Neural cell (in vitro differentiated cells): ENCODE data around the gene CYTH3. TPM values are rescaled to one million over a fixed set of nuclear protein-coding genes. Genes with fewer than 3 reads are reported as not detected.

Experiments used
- H2AFZ ChIP-seq: fragments of 200-600, 300-800 bp; sonication (generic), shearing (Covaris generic); 2 replicates; pipeline ENCODE4 v1.6.0; 2014; ENCODE audit warnings: low read depth, mild to moderate bottlenecking, antibody characterized with exemption, low read length, moderate library complexity
- H3F3A ChIP-seq: fragments of 200-600 bp; shearing (Covaris generic); 2 replicates; pipeline ENCODE4 v1.6.1; 2016; ENCODE audit warnings: mild to moderate bottlenecking, moderate library complexity, mixed read lengths, antibody characterized with exemption, low read length; ENCODE audit not compliant: insufficient read depth, poor library complexity, severe bottlenecking
- H3K27ac ChIP-seq: fragments of 200-600, 300-800 bp; sonication (generic), shearing (Covaris generic); 2 replicates; pipeline ENCODE4 v1.5.1; 2014; ENCODE audit warnings: mild to moderate bottlenecking, low read length, moderate library complexity
- H3K27me3 ChIP-seq: fragments of 300-800, 200-600 bp; sonication (generic), shearing (Covaris generic); 2 replicates; pipeline ENCODE4 v1.6.0; 2014; ENCODE audit warnings: mild to moderate bottlenecking, low read depth, low read length, moderate library complexity; ENCODE audit not compliant: insufficient read depth
- H3K36me3 ChIP-seq: fragments of 300-800, 200-600 bp; sonication (generic), shearing (Covaris generic); 2 replicates; pipeline ENCODE4 v1.5.1; 2014; ENCODE audit warnings: mild to moderate bottlenecking, antibody characterized with exemption, low read length, moderate library complexity; ENCODE audit not compliant: insufficient read depth
- H3K4me2 ChIP-seq: fragments of 300-800, 200-600 bp; sonication (generic), shearing (Covaris generic); 2 replicates; pipeline ENCODE4 v1.6.0; 2014; ENCODE audit warnings: mild to moderate bottlenecking, low read length
- H3K4me3 ChIP-seq: fragments of 300-800, 200-600 bp; sonication (generic), shearing (Covaris generic); 2 replicates; pipeline ENCODE4 v1.5.1; 2014; ENCODE audit warnings: mild to moderate bottlenecking, low read length, moderate library complexity
- H3K79me2 ChIP-seq: fragments of 200-600 bp; shearing (Covaris generic); replicated peaks from 2 replicates; pipeline ENCODE4 v1.6.0; 2014; ENCODE audit warnings: mild to moderate bottlenecking, low read length, moderate library complexity; ENCODE audit not compliant: insufficient read depth
- H3K9ac ChIP-seq: fragments of 300-800, 200-600 bp; sonication (generic), shearing (Covaris generic); 2 replicates; pipeline ENCODE4 v1.6.1; 2016; ENCODE audit warnings: mild to moderate bottlenecking, low read length, mixed read lengths
- H3K9me2 ChIP-seq: fragments of 200-600 bp; shearing (Covaris generic); 2 replicates; pipeline ENCODE4 v1.6.1; 2016; ENCODE audit warnings: mild to moderate bottlenecking, low read length, mixed read lengths; ENCODE audit not compliant: insufficient read depth
- H3K9me3 ChIP-seq: fragments of 200-600, 300-800 bp; sonication (generic), shearing (Covaris generic); 2 replicates; pipeline ENCODE4 v1.6.1; 2016; ENCODE audit warnings: mild to moderate bottlenecking, mixed run types, low read length, moderate library complexity, mixed read lengths
- H4K20me1 ChIP-seq: fragments of 200-600 bp; shearing (Covaris generic); 2 replicates; pipeline ENCODE4 v1.6.1; 2016; ENCODE audit warnings: mild to moderate bottlenecking, mixed run types; ENCODE audit not compliant: insufficient read depth
- EP300 ChIP-seq: fragments of 450-650 bp; conservative IDR thresholded peaks from 2 replicates; pipeline ENCODE4 v1.6.1; 2014; ENCODE audit warnings: antibody characterized with exemption, mild to moderate bottlenecking, moderate library complexity; ENCODE audit not compliant: poor library complexity, severe bottlenecking
- EZH2 ChIP-seq: fragments of 200-600, 300-800 bp; shearing (Covaris generic), sonication (generic); IDR thresholded peaks from 2 replicates; pipeline ENCODE4 v1.6.1; 2014; ENCODE audit warnings: antibody characterized with exemption, low read length, borderline replicate concordance, mild to moderate bottlenecking; ENCODE audit not compliant: insufficient read depth, poor library complexity, severe bottlenecking
- MXI1 ChIP-seq: fragments of 450-650 bp; conservative IDR thresholded peaks from 2 replicates; pipeline ENCODE4 v1.6.1; 2014; ENCODE audit warnings: antibody characterized with exemption, mild to moderate bottlenecking; ENCODE audit not compliant: poor library complexity, severe bottlenecking
- POLR2AphosphoS5 ChIP-seq: IDR thresholded peaks from 2 replicates; pipeline ENCODE4 v1.6.1; 2012
- RAD21 ChIP-seq: fragments of 450-650 bp; conservative IDR thresholded peaks from 2 replicates; pipeline ENCODE4 v1.6.1; 2014; ENCODE audit warnings: antibody characterized with exemption, mild to moderate bottlenecking, moderate library complexity
- SMC3 ChIP-seq: fragments of 450-650 bp; conservative IDR thresholded peaks from 2 replicates; pipeline ENCODE4 v1.6.1; 2014; ENCODE audit warnings: antibody characterized with exemption, mild to moderate bottlenecking, moderate library complexity; ENCODE audit not compliant: poor library complexity
- TAF1 ChIP-seq: IDR thresholded peaks from 2 replicates; pipeline ENCODE4 v1.6.1; 2012; ENCODE audit warnings: low read depth
- polyA plus RNA-seq: library from polyadenylated mRNA; depleted of rRNA; stranded (reverse); fragments of >200 nt; gene quantifications from 2 replicates; pipeline ENCODE4 v1.2.3, GENCODE V29; 2014
- TF ChIP-seq, protein P1 (sequence below): IDR thresholded peaks from 2 replicates; pipeline ENCODE4 v1.6.1; 2012; ENCODE audit warnings: borderline replicate concordance
- TF ChIP-seq, protein P2 (sequence below): fragments of 450-650 bp; IDR thresholded peaks from 2 replicates; pipeline ENCODE4 v1.5.1; 2014; ENCODE audit warnings: antibody characterized with exemption, mild to moderate bottlenecking, moderate library complexity; ENCODE audit not compliant: poor library complexity, severe bottlenecking

CYTH3 gene
- polyA plus RNA-seq, 1 donor from 2014 or later, result 33.9 TPM

DNA sequence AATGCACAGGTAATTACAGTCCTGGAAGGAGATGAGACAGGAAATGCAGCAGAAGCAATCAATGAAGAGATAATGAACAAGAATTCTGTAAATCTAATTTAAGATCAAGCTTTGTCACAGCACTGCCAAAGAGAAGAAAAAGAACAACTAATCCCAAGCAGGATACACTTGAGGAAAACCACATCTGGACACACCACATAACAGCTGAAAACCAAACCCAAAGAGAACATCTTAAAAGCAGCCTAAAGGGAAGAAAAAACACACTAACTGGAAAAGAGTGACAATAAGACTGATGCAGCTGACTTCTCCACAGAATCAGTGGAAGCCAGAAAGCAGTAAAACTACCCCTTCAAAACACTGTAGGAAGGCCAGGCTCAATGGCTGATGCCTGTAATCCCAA is 10.2 kb downstream of the CYTH3 start:
- Histone ChIP-seq H3F3A (no peaks in the 10 kb centered on the region), H3K9me3 (no peaks in the 10 kb centered on the region), H3K9me2 (no peaks in the 10 kb centered on the region), H3K79me2 (peaks cover 15% of the 10 kb centered on the region), H2AFZ (no peak overlapping the region), H4K20me1 (no peaks in the 10 kb centered on the region), H3K4me3 (no peak overlapping the region), H3K27ac (no peak overlapping the region), H3K36me3 (no peaks in the 10 kb centered on the region), H3K27me3 (no peaks in the 10 kb centered on the region), H3K9ac (no peak overlapping the region), H3K4me2 (no peak overlapping the region)
- TF ChIP-seq SMC3 (no peak), EP300 (no peak), POLR2AphosphoS5 (no peak), TAF1 (no peak), EZH2 (no peak), RAD21 (no peak), MXI1 (no peak)
- TF ChIP-seq, protein P1, sequence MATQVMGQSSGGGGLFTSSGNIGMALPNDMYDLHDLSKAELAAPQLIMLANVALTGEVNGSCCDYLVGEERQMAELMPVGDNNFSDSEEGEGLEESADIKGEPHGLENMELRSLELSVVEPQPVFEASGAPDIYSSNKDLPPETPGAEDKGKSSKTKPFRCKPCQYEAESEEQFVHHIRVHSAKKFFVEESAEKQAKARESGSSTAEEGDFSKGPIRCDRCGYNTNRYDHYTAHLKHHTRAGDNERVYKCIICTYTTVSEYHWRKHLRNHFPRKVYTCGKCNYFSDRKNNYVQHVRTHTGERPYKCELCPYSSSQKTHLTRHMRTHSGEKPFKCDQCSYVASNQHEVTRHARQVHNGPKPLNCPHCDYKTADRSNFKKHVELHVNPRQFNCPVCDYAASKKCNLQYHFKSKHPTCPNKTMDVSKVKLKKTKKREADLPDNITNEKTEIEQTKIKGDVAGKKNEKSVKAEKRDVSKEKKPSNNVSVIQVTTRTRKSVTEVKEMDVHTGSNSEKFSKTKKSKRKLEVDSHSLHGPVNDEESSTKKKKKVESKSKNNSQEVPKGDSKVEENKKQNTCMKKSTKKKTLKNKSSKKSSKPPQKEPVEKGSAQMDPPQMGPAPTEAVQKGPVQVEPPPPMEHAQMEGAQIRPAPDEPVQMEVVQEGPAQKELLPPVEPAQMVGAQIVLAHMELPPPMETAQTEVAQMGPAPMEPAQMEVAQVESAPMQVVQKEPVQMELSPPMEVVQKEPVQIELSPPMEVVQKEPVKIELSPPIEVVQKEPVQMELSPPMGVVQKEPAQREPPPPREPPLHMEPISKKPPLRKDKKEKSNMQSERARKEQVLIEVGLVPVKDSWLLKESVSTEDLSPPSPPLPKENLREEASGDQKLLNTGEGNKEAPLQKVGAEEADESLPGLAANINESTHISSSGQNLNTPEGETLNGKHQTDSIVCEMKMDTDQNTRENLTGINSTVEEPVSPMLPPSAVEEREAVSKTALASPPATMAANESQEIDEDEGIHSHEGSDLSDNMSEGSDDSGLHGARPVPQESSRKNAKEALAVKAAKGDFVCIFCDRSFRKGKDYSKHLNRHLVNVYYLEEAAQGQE, result no peak
- TF ChIP-seq, protein P2, sequence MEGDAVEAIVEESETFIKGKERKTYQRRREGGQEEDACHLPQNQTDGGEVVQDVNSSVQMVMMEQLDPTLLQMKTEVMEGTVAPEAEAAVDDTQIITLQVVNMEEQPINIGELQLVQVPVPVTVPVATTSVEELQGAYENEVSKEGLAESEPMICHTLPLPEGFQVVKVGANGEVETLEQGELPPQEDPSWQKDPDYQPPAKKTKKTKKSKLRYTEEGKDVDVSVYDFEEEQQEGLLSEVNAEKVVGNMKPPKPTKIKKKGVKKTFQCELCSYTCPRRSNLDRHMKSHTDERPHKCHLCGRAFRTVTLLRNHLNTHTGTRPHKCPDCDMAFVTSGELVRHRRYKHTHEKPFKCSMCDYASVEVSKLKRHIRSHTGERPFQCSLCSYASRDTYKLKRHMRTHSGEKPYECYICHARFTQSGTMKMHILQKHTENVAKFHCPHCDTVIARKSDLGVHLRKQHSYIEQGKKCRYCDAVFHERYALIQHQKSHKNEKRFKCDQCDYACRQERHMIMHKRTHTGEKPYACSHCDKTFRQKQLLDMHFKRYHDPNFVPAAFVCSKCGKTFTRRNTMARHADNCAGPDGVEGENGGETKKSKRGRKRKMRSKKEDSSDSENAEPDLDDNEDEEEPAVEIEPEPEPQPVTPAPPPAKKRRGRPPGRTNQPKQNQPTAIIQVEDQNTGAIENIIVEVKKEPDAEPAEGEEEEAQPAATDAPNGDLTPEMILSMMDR, result no peak

DNA sequence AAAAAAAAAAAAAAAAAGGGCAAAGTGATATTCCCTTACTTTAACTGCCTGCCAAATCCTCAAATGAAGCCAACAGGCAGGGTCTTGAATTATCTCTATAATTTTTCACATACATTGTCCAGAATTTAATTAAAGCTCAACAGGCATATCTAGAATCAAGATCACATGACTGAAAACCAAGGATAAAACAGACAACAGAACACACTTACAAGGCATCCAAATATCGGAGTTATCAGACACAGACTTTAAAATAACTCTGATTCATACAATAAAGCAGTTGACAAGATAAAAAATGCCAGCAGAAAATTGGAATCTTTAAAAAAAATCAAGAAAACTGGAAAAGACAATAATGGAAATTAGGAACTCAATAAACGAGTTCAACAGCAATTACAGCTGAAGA is 10.7 kb downstream of the CYTH3 start:
- Histone ChIP-seq H3K4me2 (no peak overlapping the region), H4K20me1 (no peaks in the 10 kb centered on the region), H3K9me2 (no peaks in the 10 kb centered on the region), H3K79me2 (peaks cover 12% of the 10 kb centered on the region), H3K27ac (no peak overlapping the region), H3K9ac (no peak overlapping the region), H3K27me3 (no peaks in the 10 kb centered on the region), H2AFZ (no peak overlapping the region), H3F3A (no peaks in the 10 kb centered on the region), H3K9me3 (no peaks in the 10 kb centered on the region), H3K4me3 (no peak overlapping the region), H3K36me3 (no peaks in the 10 kb centered on the region)
- TF ChIP-seq RAD21, result no peak
- TF ChIP-seq EZH2, result no peak
- no peak for TF ChIP-seq EP300
- TF ChIP-seq TAF1, result no peak
- no peak for TF ChIP-seq POLR2AphosphoS5
- TF ChIP-seq, protein P2, result no peak
- no peak for TF ChIP-seq SMC3
- TF ChIP-seq, protein P1, result no peak
- TF ChIP-seq MXI1, result no peak
